GM21367 (cell line): ENCODE data around the gene HMCN2.
"Not testable (repeated sequence)": the region's sequence is repeated elsewhere in the genome, so short reads cannot be mapped to it uniquely, and the experiment has no call there.

Source experiments
- ATAC-seq: cut with Tn5 transposase; IDR thresholded peaks from one replicate; pipeline ENCODE4 v1.9.1; 2021; ENCODE audit not compliant: unreplicated experiment

HMCN2 gene

GRCh38 chr9:130327070-130327780, 61.7 kb downstream of the HMCN2 start:
- no peak for ATAC-seq

- ATAC-seq: no peak
These were observed 62.3 kb downstream of the HMCN2 start for GRCh38 chr9:130327781-130328348.

GRCh38 chr9:130328349-130328801, 62.8 kb downstream of the HMCN2 start:
- no peak for ATAC-seq

GRCh38 chr9:130329061-130329460, 63.5 kb downstream of the HMCN2 start:
- no peak for ATAC-seq

- no peak for ATAC-seq
These were observed 64.8 kb downstream of the HMCN2 start for GRCh38 chr9:130330202-130330862.

GRCh38 chr9:130331061-130331460, 65.5 kb downstream of the HMCN2 start:
- ATAC-seq: no peak

GRCh38 chr9:130331573-130331972, 66.0 kb downstream of the HMCN2 start:
- no peak for ATAC-seq

- ATAC-seq: no peak
These were observed 66.9 kb downstream of the HMCN2 start for GRCh38 chr9:130332384-130332926.

GRCh38 chr9:130333041-130333711, 67.6 kb downstream of the HMCN2 start:
- ATAC-seq: no peak

- no peak for ATAC-seq
These were observed 68.1 kb downstream of the HMCN2 start for GRCh38 chr9:130333712-130334062.

GRCh38 chr9:130334915-130335314, 69.4 kb downstream of the HMCN2 start:
- ATAC-seq: no peak

GRCh38 chr9:130336027-130336610, 70.6 kb downstream of the HMCN2 start:
- no peak for ATAC-seq

GRCh38 chr9:130336885-130337284, 71.3 kb downstream of the HMCN2 start:
- no peak for ATAC-seq

GRCh38 chr9:130337318-130337717, 71.8 kb downstream of the HMCN2 start:
- ATAC-seq: no peak

- no peak for ATAC-seq
These were observed 72.3 kb downstream of the HMCN2 start for GRCh38 chr9:130337784-130338380.

- not testable (repeated sequence) for ATAC-seq
These were observed 73.3 kb downstream of the HMCN2 start for GRCh38 chr9:130338891-130339290.

GRCh38 chr9:130339306-130339705, 73.7 kb downstream of the HMCN2 start:
- no peak for ATAC-seq

GRCh38 chr9:130340011-130340410, 74.5 kb downstream of the HMCN2 start:
- ATAC-seq: no peak

- not testable (repeated sequence) for ATAC-seq
These were observed 75.0 kb downstream of the HMCN2 start for GRCh38 chr9:130340557-130340956.

- no peak for ATAC-seq
These were observed 75.6 kb downstream of the HMCN2 start for GRCh38 chr9:130341128-130341527.
